GM19468 (cell line): ENCODE data around the gene LHFPL2.
"Not testable (repeated sequence)": the region's sequence is repeated elsewhere in the genome, so short reads cannot be mapped to it uniquely, and the experiment has no call there.

Source experiments
- ATAC-seq: cut with Tn5 transposase; IDR thresholded peaks from one replicate; pipeline ENCODE4 v1.9.1; 2021; ENCODE audit warnings: mild to moderate bottlenecking, moderate library complexity, moderate number of reproducible peaks; ENCODE audit not compliant: unreplicated experiment; ENCODE audit errors: extremely low read depth

LHFPL2 gene

DNA sequence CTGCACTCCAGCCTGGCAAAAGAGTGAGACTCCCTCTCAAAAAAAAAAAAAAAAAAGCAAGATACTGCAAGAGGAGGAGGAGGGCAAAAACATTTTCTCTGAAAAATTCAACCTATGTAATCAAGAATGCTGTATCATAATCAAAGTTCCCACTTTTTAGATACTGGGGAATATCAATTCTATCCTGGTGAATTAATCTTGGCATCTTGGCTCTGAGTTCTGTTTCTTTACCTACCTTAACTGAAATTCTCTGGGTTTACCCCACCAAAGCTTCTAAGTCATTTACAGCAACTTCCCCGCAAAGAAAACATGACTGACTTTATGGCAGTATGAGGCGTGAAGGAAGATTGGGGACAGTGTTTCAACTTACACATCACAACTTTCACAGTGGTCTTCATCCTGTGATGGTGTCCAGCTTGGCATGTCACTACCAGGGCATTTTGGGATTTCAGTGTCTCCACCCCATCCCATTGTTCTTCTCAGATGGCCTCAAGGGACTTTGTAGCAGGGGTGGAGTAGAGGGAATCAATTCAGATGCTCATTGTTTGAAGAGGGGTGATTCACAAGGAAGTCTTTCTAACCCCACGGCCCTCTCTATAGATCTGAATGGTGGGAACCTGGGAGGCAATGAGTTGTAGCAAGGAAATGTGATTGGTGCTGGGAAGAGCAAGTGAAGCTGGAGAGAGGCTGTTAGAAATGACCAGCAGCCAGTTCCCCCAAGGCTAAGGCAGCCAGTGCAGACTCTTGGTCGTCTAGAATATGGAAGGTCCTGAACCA is 157.7 kb downstream of the LHFPL2 start:
- no peak for ATAC-seq

DNA sequence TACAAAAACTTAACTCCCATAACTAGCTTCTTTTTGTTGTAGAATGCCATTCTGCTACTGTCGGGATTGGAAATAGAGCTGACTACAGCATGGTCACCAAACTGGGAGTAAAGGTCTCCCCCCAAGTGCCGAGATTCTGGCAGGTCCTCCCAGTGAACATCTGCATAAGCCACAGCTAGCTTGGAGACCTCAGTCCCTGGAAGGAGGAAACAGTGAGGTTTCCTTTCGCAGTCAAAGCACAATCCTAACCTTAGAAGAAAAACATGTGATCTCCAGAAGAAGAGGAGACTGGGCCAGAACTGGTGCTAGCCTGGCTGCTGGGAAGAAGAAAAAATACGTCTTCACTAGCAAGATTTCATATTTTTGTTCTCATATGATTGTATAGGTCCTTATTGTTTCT is 160.7 kb downstream of the LHFPL2 start:
- no peak for ATAC-seq

DNA sequence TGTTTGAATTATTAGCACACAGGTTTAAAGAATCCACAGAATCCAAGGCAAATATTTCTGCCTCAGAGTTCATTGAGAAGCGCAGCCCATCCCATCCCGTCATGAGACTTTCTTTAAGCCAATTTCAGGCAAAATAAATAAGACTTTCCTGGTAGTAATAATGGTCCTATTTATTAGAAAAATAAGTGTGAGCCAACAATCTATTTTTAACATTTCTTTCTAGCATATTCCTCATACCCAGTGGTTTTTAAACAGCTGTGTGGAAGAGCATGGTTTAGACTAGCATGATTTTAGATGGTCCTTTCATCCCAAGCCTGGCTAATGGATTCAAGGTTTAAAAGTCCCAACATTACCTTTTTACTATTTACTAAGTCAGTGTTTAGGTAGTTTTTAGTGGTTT is 162.4 kb downstream of the LHFPL2 start:
- ATAC-seq: no peak

DNA sequence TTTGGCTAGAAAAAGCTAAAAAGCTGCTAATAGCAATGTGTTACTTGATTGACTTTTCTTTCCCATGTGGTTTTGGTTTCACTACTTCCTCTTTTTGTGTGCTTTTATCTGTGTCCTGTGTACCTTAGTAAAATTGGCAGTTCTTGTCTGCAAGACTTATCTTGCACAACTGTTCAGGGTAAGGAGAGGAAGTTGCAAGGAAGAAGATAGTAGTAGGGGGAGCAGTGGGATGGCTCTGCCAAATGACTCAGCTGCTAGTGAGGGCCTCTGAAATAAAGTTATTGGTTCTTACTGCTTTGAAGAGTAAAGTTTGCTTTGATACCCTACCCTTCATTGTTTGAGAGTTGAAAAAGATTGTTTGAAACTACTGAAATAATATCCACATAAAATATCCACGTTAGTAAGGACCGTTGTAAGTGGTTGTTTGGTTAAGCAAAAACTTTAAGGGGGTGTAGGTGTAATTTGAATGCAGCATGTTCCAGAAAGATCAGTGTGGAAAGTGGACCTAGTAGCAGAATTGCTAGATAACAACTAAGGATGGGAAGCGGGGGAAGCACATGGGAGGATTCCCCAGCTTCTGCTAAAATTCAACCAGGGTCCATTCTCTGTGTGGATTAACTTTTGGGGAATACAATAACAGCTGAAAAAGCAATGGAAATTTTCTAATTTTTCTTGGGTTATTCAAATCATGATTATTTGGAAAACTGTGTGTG is 164.6 kb downstream of the LHFPL2 start:
- ATAC-seq: no peak

- no peak for ATAC-seq
Measured at GRCh38 chr5:78482948-78483347, 165.6 kb downstream of the LHFPL2 start.

GRCh38 chr5:78476795-78477194 is 171.8 kb downstream of the LHFPL2 start:
- ATAC-seq: no peak

GRCh38 chr5:78475370-78475769 is 173.2 kb downstream of the LHFPL2 start:
- no peak for ATAC-seq

GRCh38 chr5:78473751-78474150 is 174.8 kb downstream of the LHFPL2 start:
- no peak for ATAC-seq

GRCh38 chr5:78472469-78473106 is 176.0 kb downstream of the LHFPL2 start:
- no peak for ATAC-seq

- no peak for ATAC-seq
Measured at GRCh38 chr5:78471896-78472295, 176.7 kb downstream of the LHFPL2 start.

DNA sequence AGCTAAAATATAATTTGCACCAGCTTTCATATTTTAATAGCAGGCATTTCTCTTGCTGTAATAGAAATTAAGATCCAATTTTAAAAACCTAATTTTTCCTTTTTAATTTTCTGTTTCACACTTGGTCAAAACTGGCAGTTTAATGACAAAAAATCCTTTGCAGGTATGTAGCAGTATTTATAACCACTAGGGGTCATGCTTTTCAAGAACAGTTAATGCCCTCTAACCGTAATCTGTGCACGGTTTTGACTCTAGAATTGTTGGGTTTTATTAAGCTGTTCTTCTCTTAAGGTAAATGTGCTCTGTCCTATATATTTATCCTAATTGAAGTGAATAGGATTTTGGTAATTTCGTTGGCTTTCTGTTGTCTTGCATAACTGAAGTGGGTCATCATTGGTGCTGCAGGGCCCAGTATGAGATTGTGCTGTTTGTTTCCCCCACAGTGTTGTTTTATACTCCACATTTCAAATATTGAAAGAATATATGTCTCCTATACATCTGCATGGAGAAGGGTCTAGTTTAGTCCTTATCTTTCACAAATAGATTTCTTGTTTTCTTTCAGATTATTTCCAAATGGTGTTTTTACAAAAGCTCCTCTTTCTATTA is 180.7 kb downstream of the LHFPL2 start:
- ATAC-seq: no peak

DNA sequence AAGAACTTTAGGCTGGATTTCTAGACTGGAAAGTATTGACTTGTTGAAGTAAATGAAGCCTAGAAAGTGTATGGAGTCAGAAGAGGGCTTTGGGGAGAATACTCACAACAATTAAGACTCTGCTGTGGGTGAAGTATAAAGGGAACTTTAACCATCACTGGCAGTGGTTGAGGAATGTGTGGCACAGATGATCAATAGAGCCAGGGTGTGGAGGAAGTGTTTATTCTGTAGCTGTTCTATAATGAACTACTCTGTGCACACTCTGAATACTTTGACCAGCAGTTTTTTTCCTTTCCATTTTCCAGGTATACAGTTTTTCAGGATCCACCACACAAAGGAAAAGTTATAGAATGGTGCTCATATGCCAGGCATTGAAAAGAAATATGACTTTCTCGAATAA is 181.4 kb downstream of the LHFPL2 start:
- ATAC-seq: no peak

GRCh38 chr5:78458843-78459242 is 189.7 kb downstream of the LHFPL2 start:
- no peak for ATAC-seq

- ATAC-seq: not testable (repeated sequence)
Measured at GRCh38 chr5:78457507-78457906, 191.1 kb downstream of the LHFPL2 start.

GRCh38 chr5:78449103-78449502 is 199.5 kb downstream of the LHFPL2 start:
- ATAC-seq: no peak

DNA sequence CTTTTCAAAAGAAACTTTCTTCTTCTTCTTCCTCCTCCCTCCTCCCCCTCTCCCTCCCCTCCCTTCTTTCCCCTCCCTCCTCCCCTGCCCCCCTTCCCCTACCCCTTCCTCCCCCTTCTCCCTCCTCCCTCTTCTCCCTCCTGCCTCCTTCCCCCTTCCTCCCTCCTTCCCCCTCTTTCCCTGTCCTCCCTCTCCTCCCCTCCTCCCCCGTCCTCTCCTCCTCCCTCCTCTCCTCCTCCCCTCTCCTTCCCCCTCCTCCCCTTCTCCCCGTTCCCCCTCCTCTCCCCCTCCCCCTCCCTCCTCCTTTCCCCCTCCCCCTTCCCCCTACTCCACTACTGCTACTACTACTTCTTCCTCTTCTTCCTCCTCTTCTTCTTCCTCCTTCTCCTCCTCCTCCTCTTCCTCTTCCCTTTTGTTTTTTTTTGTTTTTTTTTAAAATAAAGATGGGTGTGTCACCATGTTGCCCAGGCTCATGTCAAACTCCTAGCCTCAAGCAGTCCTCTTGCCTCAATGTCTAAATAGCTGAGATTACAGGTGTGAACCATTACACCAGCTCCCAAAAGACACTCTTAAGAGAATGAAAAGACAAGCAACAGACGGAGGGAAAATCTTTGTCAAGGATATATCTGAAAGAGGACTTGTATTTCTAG is 200.7 kb downstream of the LHFPL2 start:
- no peak for ATAC-seq
